SH-SY5Y (cell line): Measurements from ENCODE around the gene RPL38.

Experiments
- GATA2 ChIP-seq: IDR thresholded peaks from 2 replicates; pipeline ENCODE4 v1.6.1; 2011; ENCODE audit warnings: mild to moderate bottlenecking, low read depth, low read length
- GATA3 ChIP-seq: IDR thresholded peaks from 2 replicates; pipeline ENCODE4 v1.6.1; 2011; ENCODE audit warnings: low read depth, mild to moderate bottlenecking, low read length, moderate library complexity

RPL38 gene

DNA sequence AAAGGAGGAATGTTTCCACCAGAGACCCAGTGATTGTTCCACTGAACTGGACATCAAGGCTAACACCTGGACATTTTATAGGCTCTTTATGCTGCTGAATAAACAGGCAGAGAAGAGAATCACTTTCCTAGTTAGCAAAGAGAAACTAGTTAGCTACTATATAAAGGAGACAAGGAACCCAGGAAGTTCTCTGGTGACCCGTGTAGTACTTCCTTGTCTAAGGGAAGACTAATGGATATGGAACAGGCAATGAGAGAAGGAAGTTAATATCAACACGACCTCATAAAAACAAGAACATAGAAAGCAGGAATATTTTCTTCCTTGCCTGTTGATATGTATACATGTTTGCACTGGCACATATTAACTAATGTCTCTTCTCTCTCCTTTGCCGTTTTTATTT is 30.8 kb upstream of the RPL38 start:
- TF ChIP-seq GATA3 = no peak
- no peak for TF ChIP-seq GATA2

DNA sequence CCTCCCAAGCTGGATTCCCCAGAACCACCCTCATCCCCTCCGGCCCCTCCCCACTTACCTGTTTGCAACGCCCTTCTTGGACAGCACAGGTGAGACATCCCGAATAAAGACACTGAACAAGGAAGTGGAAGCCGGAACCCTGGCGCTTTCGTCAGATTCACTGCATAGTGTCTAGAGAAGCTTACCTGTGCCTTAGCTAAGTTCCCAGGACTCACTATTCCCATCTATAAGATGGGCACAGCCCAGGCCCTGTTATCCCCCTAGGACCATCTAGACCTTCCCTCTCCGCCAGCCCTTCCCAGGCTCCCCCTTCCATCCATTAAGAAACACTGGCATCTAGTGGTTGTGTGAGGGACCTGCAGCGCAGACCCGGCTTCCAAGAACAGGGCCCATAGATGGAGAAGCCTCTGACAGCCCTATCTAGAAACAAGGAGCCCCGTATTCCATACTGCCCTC is 26.9 kb upstream of the RPL38 start:
- TF ChIP-seq GATA2 (no peak), GATA3 (no peak)

DNA sequence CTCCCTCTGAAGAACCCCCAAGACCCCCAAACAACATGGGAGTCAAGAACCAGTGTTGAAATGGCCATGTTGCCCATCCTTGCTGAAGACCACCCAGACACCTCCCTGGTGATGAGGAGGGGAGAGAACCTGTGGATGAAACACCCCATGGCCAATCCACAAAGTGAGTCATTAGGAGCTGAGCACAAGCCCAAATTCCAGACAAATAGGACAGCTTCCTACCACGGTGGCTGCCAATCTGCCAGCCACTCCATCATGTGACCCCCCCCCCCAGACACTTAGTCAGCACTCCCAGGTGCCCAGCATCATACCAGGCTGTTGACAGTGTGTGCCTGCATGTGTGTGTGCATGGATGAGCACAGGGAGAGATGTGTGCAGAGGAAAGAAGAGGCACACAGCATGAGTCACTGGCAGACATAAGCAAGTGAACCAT is 26.4 kb upstream of the RPL38 start:
- no peak for TF ChIP-seq GATA2
- TF ChIP-seq GATA3 = no peak

DNA sequence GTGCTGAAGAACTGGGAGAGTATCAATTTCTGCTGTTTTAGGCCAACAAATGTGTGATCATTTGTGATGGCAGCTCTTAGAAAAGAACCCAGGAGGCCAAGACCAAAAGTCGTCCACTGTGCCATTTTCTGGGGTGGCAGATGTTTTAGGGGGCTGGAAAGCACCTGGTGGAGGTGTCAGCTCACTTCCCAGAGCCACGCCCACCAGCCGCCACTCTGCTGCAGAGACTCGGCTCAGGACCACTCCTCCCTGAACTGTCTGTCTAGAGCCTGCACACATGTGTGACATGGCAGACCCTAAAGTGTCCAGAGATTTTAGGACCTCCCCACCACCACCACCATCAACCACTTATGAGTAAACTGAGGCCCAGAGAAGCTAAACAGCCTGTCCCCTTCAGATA is 23.9 kb upstream of the RPL38 start:
- TF ChIP-seq GATA3 (no peak), GATA2 (no peak)

DNA sequence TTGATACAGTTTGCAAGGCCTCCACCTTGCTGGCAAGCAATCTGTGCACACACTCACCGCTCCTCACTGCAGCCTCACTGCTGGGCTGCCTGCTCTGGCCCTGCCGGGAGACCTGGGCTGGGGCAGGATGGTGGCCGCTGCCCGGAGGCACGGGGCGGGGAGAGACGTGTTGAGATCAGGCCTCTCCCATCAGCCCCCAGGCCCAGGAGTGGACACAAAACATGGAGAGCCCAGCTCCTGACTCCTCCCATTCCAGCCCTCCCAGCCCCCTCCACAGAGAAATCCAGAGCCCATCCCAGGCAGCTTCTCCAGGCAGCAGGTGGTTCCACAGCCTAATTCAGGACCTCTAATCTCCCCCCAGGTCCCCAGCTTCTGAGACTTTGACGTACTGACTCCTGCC is 23.1 kb upstream of the RPL38 start:
- no peak for TF ChIP-seq GATA3

DNA sequence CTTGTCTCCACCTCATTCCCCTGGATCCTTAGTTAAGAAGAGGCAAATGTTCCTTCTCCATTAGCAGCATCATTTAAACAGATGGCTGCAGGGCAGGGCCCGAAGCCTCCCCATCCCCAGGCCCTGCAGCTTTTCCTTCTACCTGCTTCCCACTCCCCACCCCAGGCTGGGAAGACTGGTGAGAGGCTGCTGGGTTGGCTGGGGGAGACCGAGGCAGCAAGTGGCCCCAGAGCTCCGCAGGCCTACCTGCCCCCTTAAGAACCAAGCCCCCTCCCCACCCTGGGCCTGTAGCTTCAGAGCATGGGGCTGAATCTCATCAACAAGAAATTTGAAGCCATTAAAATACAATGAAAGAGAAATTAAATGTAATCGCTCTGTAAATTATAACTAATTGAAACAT is 22.1 kb upstream of the RPL38 start:
- no peak for TF ChIP-seq GATA2

DNA sequence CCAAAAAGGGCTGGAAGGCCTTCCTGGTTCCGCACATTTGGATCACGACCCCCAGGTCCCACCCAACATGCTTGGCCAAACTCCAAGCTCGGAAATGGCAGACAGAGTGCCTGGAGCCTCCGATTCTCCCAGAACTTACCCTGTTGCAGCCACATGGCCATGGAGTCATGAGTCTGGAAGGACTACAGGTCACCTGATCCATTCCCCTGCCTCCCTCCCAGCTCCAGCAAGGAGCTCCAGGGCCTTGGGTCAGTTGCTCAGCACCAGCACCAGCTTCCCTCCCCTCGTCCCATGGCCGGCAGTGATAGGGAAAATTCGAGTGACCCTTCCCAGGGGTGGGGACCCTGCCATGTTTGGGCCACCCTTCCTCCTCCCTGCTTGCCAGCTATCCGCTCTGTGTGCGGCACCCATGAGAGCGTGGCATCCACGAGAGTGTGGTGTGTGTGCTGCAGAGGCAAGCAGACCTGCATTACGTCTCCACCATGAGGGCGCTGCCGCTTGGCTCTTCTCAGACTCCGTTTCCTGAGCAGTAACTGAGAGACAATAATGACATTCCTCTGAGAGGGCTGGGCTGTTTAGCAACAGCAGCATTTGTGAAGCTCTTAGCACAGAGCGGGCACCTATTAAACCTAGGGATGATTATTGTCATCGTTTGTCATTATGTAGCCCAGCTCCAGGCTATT is 21.3 kb upstream of the RPL38 start:
- TF ChIP-seq GATA3 = no peak
- no peak for TF ChIP-seq GATA2

DNA sequence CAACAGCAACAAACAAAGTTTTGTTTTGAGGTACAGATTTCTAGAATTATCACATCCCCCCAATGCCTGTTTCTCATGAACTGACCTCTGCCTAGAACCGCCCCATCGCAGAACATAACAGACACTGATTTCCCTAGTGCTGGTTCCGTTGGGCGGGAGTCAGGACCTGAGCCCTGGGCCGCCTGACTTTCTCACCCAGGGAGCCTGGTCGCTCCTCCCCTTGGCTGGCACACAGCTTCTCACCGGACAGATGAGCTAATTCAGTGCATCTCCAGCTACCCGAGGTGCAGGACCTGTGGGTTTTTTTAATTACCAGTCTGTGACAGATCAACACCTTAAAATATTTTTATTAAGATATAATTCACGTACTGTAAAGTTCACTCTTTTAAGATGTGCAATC is 20.1 kb upstream of the RPL38 start:
- TF ChIP-seq GATA2 (no peak), GATA3 (no peak)

DNA sequence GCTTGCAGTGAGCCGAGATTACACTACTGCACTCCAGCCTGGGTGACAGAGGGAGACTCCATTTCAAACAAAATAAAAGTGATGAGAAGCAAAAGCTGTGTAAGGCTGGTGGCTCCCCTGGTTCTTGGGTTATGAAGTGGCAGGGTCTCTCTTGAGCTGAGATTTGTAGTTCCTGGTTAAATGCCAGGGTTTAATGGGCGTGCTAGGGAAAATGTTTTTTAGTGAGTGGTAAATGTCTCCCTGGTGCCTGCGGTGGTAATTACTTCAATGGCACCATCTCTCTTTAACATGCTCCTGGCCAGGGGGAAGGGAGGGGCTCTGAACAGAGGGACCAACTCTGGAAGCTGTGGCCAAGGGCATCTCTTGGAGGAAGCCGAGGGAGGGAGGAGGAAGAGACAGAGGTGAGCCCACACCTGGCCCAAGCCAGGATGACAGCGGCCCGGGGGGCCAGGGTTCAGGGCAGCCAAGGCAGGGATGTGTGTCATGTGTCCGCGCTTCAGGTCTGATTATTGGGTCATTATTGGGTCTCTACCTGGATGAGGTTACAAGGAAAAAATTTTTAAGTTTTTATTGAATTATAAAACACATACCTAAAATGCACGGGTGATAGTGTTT is 17.8 kb upstream of the RPL38 start:
- TF ChIP-seq GATA2 (no peak), GATA3 (no peak)

DNA sequence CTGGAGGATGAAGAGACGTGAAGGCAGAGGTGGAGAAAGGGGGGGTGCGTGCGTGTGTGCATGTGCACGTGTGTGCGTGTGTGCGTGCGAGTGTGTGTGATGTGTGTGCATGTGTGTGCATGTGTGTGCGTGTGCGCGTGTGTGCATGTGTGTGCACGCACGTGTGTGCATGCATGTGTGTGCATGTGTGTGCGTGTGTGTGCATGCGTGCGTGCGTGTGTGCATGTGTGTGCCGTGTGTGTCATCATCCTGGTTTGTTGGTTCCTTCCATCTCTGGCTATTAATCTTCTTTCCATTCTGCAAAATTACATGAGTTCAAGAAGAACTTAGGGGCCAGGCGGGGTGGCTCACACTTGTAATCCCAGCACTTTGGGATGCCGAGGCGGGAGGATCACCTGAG is 17.0 kb upstream of the RPL38 start:
- TF ChIP-seq GATA2 (no peak), GATA3 (no peak)

DNA sequence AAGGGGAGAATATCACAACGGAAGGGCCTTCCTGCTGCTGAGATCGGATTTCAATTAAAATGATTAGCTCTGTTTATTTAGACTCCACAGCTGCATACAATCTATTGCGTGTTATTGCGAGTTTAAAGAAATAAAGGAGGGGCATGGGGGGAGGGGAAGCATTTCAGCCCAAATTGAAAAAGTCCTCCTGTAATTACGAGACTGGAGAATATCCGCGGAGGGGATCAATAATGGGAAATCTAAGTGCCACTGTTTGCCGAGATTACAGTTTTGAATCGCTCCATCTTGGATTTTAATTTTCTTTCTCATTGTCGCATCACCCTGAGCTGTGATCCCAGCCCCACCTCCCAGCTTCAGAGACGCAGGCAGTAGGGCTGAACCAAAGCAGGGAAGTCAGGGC is 15.7 kb upstream of the RPL38 start:
- TF ChIP-seq GATA2 (no peak), GATA3 (no peak)

DNA sequence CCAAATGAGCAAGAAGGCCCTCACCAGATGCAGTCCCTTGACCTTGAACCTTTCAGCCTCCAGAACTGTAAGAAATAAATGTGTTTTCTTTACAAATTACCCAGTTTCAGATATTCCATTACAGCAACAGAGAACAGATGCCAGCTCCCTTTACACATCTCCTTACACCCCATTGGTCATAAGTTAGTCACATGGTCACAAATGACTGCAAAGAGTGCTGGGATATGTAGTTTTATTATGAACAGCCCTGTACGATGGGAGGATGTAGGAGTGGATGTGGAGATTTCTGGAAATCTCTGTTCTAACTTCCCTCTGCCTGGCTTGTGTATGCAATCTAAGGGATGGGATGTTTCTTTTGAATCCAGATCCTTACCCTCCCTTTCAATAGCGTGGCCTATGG is 13.3 kb upstream of the RPL38 start:
- TF ChIP-seq GATA2 (no peak), GATA3 (no peak)

DNA sequence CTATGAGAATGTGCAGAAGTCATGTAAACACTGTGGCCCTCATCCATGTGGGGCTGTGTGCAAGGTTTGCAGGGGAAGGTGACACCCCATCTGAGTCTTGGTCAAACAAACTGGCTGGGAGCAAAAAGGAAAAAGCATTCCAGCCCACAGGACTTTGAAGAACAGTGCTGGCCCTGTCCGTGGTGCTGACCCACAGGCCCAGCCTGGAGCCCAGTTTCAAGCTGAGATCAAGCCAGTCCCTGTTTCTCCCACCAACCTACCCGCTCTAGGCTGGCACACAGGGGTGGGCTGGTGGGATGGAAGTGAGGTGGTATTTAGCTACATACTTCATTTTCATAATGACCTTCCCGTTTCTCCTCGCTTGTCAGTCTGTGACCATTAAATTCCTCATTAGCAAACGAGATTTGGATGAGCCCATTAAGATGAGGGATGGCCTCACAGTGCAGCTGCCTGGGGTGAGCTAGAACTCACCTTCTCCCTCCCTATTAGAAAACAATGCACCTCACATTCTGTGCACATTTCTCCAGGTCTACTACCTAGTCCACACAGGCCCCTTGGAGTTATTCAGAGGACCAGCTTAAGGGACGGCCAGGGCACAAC is 12.6 kb upstream of the RPL38 start:
- TF ChIP-seq GATA3 (no peak), GATA2 (no peak)

DNA sequence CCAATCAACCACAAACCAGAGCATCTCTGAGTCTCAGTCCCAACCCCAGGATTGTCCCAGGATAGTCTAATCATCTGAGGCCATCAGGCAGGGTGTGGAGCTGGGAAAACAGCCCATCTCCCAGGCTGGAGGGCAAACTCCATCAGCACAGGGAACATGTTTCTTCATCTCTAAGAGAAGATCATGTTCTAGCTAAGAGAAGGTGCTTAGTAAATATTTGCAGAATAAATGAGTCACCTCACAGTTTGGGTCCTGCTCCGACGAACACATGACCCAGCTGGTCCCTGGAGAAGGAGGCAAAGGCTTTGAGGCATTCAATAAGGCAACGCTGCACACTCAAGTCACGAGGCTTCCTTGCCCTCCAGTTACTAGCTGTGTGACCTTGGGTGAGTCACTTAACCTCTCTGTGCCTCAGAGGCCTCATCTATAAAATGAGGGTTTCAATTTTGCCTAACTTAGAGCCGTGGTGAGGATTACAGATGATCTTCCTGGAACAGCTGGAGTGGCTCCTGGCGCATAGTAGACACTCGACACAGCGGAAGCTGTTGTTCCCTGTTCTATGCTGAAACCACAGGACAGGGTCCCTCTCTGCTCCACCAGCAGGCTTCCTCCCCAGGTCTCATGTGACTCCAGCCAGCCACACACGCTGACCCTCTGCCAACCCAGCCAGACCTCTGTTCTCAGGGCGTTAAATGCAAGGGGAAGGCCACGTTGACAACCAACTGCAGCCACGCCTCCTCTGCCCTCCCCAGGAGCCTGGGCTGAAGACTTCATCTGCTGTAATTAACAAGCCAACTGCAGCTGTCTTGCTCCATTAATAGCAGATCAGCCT is 10.3 kb upstream of the RPL38 start:
- no peak for TF ChIP-seq GATA3
- TF ChIP-seq GATA2 = no peak; the same call in 1 of the 2 replicates

DNA sequence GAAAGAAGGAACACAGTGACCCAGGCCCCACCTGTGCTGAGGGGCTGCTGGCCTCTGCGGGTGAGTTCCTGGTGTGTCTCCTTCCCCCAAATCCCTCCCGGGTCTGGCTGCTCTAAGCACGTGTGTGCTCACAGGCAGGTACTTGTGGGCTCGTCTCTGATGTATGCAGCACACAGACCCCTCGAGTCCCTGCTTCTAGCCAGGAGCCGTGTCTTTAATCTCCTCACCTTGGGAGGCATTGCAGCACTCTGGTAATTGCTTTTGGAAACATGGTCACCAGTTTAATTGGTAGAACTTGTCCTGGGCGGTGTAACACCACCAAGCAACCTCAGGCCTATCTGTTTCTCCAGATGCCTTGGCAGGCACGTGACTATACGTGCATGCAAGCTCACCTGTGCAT is 8.8 kb upstream of the RPL38 start:
- no peak for TF ChIP-seq GATA2
- no peak for TF ChIP-seq GATA3
